H9 (cell line): Measurements from ENCODE around the gene FAM120A. TPM values are rescaled to one million over a fixed set of nuclear protein-coding genes. Genes with fewer than 3 reads are reported as not detected.

Experiments
- DNase-seq: peaks from one replicate; pipeline ENCODE4 v3.0.0-alpha.2; 2017
- H2AFZ ChIP-seq: one replicate; pipeline ENCODE4 v1.6.1; 2013; ENCODE audit warnings: mild to moderate bottlenecking, low read length, control low read depth, moderate library complexity
- H2AK5ac ChIP-seq: 2 replicates; pipeline ENCODE4 v1.6.1; 2013; ENCODE audit warnings: low read length, control low read depth, mixed read lengths; ENCODE audit not compliant: insufficient read length
- H2BK120ac ChIP-seq: one replicate; pipeline ENCODE4 v1.6.1; 2013; ENCODE audit warnings: low read depth, mild to moderate bottlenecking, low read length, control low read depth, inconsistent platforms; ENCODE audit not compliant: poor library complexity, severe bottlenecking
- H2BK12ac ChIP-seq: 2 replicates; pipeline ENCODE4 v1.6.1; 2013; ENCODE audit warnings: low read length, control low read depth, mixed read lengths, low read depth; ENCODE audit not compliant: insufficient read length
- H2BK15ac ChIP-seq: 2 replicates; pipeline ENCODE4 v1.6.1; 2013; ENCODE audit warnings: low read depth, low read length, control low read depth
- H2BK20ac ChIP-seq: one replicate; pipeline ENCODE4 v1.6.1; 2013; ENCODE audit warnings: low read depth, mild to moderate bottlenecking, low read length, control low read depth, inconsistent platforms; ENCODE audit not compliant: poor library complexity, severe bottlenecking
- H2BK5ac ChIP-seq: 2 replicates; pipeline ENCODE4 v1.6.1; 2013; ENCODE audit warnings: low read length, control low read depth, mixed read lengths; ENCODE audit not compliant: insufficient read length
- H3K14ac ChIP-seq: 2 replicates; pipeline ENCODE4 v1.6.1; 2013; ENCODE audit warnings: low read length, control low read depth; ENCODE audit not compliant: insufficient read depth
- H3K18ac ChIP-seq: 2 replicates; pipeline ENCODE4 v1.6.1; 2013; ENCODE audit warnings: low read depth, mild to moderate bottlenecking, mixed read lengths, low read length, control low read depth; ENCODE audit not compliant: insufficient read length
- H3K23ac ChIP-seq: 2 replicates; pipeline ENCODE4 v1.6.1; 2013; ENCODE audit warnings: low read length, control low read depth, mixed read lengths, low read depth; ENCODE audit not compliant: insufficient read length
- H3K23me2 ChIP-seq: 2 replicates; pipeline ENCODE4 v1.6.1; 2013; ENCODE audit warnings: low read depth, mild to moderate bottlenecking, mixed read lengths, low read length, control low read depth; ENCODE audit not compliant: insufficient read length, poor library complexity, severe bottlenecking
- H3K27ac ChIP-seq: 2 replicates; pipeline ENCODE4 v1.5.1; 2013; ENCODE audit warnings: low read length, control low read depth, mixed read lengths, low read depth; ENCODE audit not compliant: insufficient read length
- H3K27me3 ChIP-seq: 2 replicates; pipeline ENCODE4 v1.6.1; 2013; ENCODE audit warnings: low read length, control low read depth, inconsistent platforms; ENCODE audit not compliant: insufficient read depth
- H3K4ac ChIP-seq: 2 replicates; pipeline ENCODE4 v1.6.1; 2013; ENCODE audit warnings: low read depth, mild to moderate bottlenecking, control low read depth, inconsistent platforms, low read length, moderate library complexity
- H3K4me1 ChIP-seq: 2 replicates; pipeline ENCODE4 v1.6.1; 2013; ENCODE audit warnings: low read length, control low read depth, inconsistent platforms; ENCODE audit not compliant: insufficient read depth
- H3K4me2 ChIP-seq: 2 replicates; pipeline ENCODE4 v1.6.1; 2013; ENCODE audit warnings: low read length, control low read depth, mixed read lengths; ENCODE audit not compliant: insufficient read length, insufficient read depth
- H3K56ac ChIP-seq: 2 replicates; pipeline ENCODE4 v1.6.1; 2013; ENCODE audit warnings: low read depth, mild to moderate bottlenecking, mixed read lengths, low read length, control low read depth; ENCODE audit not compliant: insufficient read length
- H3K79me1 ChIP-seq: 2 replicates; pipeline ENCODE4 v1.6.1; 2013; ENCODE audit warnings: low read depth, mild to moderate bottlenecking, moderate library complexity, low read length, control low read depth, inconsistent platforms; ENCODE audit not compliant: insufficient read depth, poor library complexity, severe bottlenecking
- H3K79me2 ChIP-seq: 2 replicates; pipeline ENCODE4 v1.6.1; 2013; ENCODE audit warnings: low read length, control low read depth, inconsistent platforms; ENCODE audit not compliant: insufficient read depth
- H3K9ac ChIP-seq: 2 replicates; pipeline ENCODE4 v1.6.1; 2013; ENCODE audit warnings: low read length, control low read depth, mixed read lengths; ENCODE audit not compliant: insufficient read length; ENCODE audit errors: extremely low read depth
- H3K9me3 ChIP-seq: one replicate; pipeline ENCODE4 v1.6.1; 2013; ENCODE audit warnings: low read depth, low read length, inconsistent platforms; ENCODE audit not compliant: control insufficient read depth
- H3T11ph ChIP-seq: one replicate; pipeline ENCODE4 v1.6.1; 2013; ENCODE audit warnings: mild to moderate bottlenecking, low read length, control low read depth, inconsistent platforms
- H4K20me1 ChIP-seq: one replicate; pipeline ENCODE4 v1.6.1; 2013; ENCODE audit not compliant: control insufficient read depth, insufficient read length, insufficient read depth
- H4K5ac ChIP-seq: 2 replicates; pipeline ENCODE4 v1.6.1; 2013; ENCODE audit warnings: low read depth, mild to moderate bottlenecking, mixed read lengths, low read length, control low read depth; ENCODE audit not compliant: insufficient read length
- H4K8ac ChIP-seq: replicated peaks from 2 replicates; pipeline ENCODE4 v1.6.1; 2013; ENCODE audit warnings: low read length, control low read depth, mixed read lengths, low read depth; ENCODE audit not compliant: insufficient read length
- H4K91ac ChIP-seq: 2 replicates; pipeline ENCODE4 v1.6.1; 2013; ENCODE audit warnings: low read depth, mild to moderate bottlenecking, moderate library complexity, mixed read lengths, low read length, control low read depth; ENCODE audit not compliant: insufficient read length
- H3K27ac Mint-ChIP-seq, 3 experiments: 2 replicates in 2 of 3; 3 replicates in 1 of 3; pipeline ENCODE4 v1.8.0; 2020 to 2021; ENCODE audit warnings: mixed read lengths in 3 of 3, mild to moderate bottlenecking in 1 of 3, moderate library complexity in 1 of 3
- H3K27me3 Mint-ChIP-seq: 2 replicates; pipeline ENCODE4 v1.8.0; 2021; ENCODE audit warnings: low read depth, mild to moderate bottlenecking, moderate library complexity, mixed read lengths
- H3K36me3 Mint-ChIP-seq, 3 experiments: 2 replicates in 2 of 3; 3 replicates in 1 of 3; pipeline ENCODE4 v1.8.0; 2020 to 2021; ENCODE audit warnings: low read depth in 3 of 3, mixed read lengths in 3 of 3; ENCODE audit not compliant: insufficient read depth in 1 of 3
- H3K4me1 Mint-ChIP-seq, 2 experiments: 2 replicates each; pipeline ENCODE4 v1.8.0; 2020; ENCODE audit warnings: mixed read lengths in 2 of 2
- H3K4me3 Mint-ChIP-seq, 2 experiments: 2 replicates in 1 of 2; 3 replicates in 1 of 2; pipeline ENCODE4 v1.8.0; 2020 to 2021; ENCODE audit warnings: mild to moderate bottlenecking in 2 of 2, mixed read lengths in 2 of 2, moderate library complexity in 1 of 2
- H3K9me3 Mint-ChIP-seq, 2 experiments: 2 replicates in 1 of 2; 3 replicates in 1 of 2; pipeline ENCODE4 v1.8.0; 2020; ENCODE audit warnings: mild to moderate bottlenecking in 2 of 2, mixed read lengths in 2 of 2, moderate library complexity in 1 of 2
- CTCF ChIP-seq: fragments of 200-600 bp; sonication (generic); conservative IDR thresholded peaks from 3 replicates; pipeline ENCODE4 v1.8.0; 2021; ENCODE audit warnings: antibody characterized with exemption, mild to moderate bottlenecking
- WGBS: extraction: QIAGEN DNeasy Blood & Tissue Kit; methylation state at CpG from one replicate; pipeline ENCODE4 v1.1.7; 2013; ENCODE audit warnings: missing lambda C conversion rate, low lambda C conversion rate, mixed read lengths; ENCODE audit not compliant: insufficient read length; ENCODE audit errors: extremely low coverage; 5-methylcytosine and 5-hydroxymethylcytosine counted together
- total RNA-seq: library from RNA; stranded (reverse); gene quantifications from 2 replicates; pipeline ENCODE4 v1.2.1, GENCODE V29; 2021

The FAM120A gene
- total RNA-seq, 1 experiment from 2014 or later = 57.7 TPM

DNA sequence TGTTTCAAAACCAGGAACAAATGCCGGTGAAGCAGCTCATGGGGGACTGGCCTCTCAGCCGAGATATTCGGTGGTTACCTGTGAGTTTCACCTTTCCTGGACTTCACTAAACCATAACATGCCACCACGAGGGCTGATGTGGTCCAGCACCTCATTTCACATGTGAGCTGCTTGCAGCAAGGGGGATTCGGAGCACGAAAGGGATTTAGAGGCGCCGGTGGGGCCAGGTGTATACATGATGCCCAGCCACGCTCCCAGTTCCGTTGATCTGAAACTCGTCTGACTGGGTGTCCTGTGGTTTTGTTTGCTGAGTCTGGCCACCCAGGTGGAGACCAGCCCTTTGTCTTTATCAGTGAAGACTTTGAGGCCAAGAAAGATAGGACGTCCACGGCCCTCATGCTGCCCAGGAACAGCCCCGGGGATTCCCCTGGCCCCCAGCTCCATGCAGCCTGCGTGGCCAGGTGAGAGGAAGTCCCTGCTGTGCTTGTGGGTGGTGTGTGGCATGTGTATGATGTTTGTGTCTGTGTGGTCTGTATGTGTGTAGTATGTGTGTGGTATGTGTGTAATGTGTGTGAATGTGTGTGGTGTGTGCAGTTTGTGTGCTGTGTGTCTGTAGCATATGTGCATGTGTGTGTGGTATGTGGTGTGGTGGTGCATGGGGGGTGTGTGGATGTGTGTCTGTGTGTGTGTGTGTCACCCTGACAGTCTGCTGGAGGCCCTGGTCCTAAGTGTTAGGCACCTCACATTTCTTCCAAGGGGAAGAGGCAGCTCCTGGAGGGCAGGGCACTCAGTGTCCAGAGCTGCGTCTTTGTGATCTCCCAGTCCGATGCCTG is 148.3 kb downstream of the FAM120A start:
- Histone ChIP-seq H3K18ac (peak overlapping the region; percentile 60), H2BK15ac (no peak overlapping the region), H3K79me2 (no peaks in the 10 kb centered on the region), H3K4me2 (no peak overlapping the region), H4K5ac (peak overlapping the region; percentile 53), H3K27me3 (no peaks in the 10 kb centered on the region), H3K27ac (peak overlapping the region; percentile 14), H2BK20ac (no peak overlapping the region), H3K4ac (no peak overlapping the region), H3K23me2 (no peaks in the 10 kb centered on the region), H3T11ph (no peak overlapping the region), H4K91ac (no peak overlapping the region), H3K79me1 (no peaks in the 10 kb centered on the region), H3K4me1 (peaks cover 20% of the 10 kb centered on the region; the same call in 1 of the 2 replicates), H3K9ac (no peak overlapping the region), H2AFZ (no peak overlapping the region), H3K9me3 (no peaks in the 10 kb centered on the region), H3K14ac (peak overlapping the region; percentile 56), H3K23ac (no peak overlapping the region), H3K56ac (no peak overlapping the region), H2AK5ac (peak overlapping the region; percentile 44), H4K20me1 (peaks cover 2% of the 10 kb centered on the region), H2BK120ac (no peak overlapping the region), H2BK12ac (no peak overlapping the region), H2BK5ac (no peak overlapping the region), H4K8ac (no peak overlapping the region)
- Mint-ChIP-seq H3K9me3 (peaks cover 0 to 2% of the 10 kb centered on the region in 2 experiments; a peak in 2 of 5 replicates), H3K4me1 (peaks cover 46 to 60% of the 10 kb centered on the region in 2 experiments), H3K27me3 (0 out of 2 replicates have a peak, but pooled peaks cover 2% of the 10 kb centered on the region), H3K36me3 (peaks cover 2 to 3% (median 2%) of the 10 kb centered on the region in 3 experiments; a peak in 5 of 7 replicates), H3K4me3 (peak overlapping the region in 1 of 2 experiments; percentile 6; a peak in 2 of 5 replicates), H3K27ac (peak overlapping the region; percentile 21 to 73 (median 54); a peak in 6 of 7 replicates)
- DNase-seq = peak; percentile 37
- TF ChIP-seq CTCF = no peak
- WGBS = no CpG with 5 or more reads among the region's 17 CpGs
